ENCODE data around the gene CNOT10.

CNOT10 gene

GRCh38 chr3:32817558-32818228, 132.7 kb downstream of the CNOT10 start, which contains the start of gene TRIM71:
TSS of gene TRIM71 (plus strand) at chr3:32817997. CDS start at chr3:32818081, 84 bp downstream.
- no peak for DNase-seq (ENCODE audit: low read depth)
- TF ChIP-seq CTCF (IDR thresholded peaks at IDR 0.05; ENCODE audit: low read depth, low read length, missing control alignments), result no peak
- H3K4me3 ChIP-seq (ENCODE audit: low read depth, low read length), result peak within 1 kb of the TSS; percentile 33

- no peak overlapping the region for H3K4me3 ChIP-seq (ENCODE audit: low read depth, low read length)
- no peak for TF ChIP-seq CTCF (IDR thresholded peaks at IDR 0.05; ENCODE audit: low read depth, low read length, missing control alignments)
- no peak for DNase-seq (ENCODE audit: low read depth)
Observed at GRCh38 chr3:32818229-32818969, 133.4 kb downstream of the CNOT10 start.

GRCh38 chr3:32818970-32819511, 134.1 kb downstream of the CNOT10 start:
- no peak for DNase-seq (ENCODE audit: low read depth)
- no peak overlapping the region for H3K4me3 ChIP-seq (ENCODE audit: low read depth, low read length)
- no peak for TF ChIP-seq CTCF (IDR thresholded peaks at IDR 0.05; ENCODE audit: low read depth, low read length, missing control alignments)

DNA sequence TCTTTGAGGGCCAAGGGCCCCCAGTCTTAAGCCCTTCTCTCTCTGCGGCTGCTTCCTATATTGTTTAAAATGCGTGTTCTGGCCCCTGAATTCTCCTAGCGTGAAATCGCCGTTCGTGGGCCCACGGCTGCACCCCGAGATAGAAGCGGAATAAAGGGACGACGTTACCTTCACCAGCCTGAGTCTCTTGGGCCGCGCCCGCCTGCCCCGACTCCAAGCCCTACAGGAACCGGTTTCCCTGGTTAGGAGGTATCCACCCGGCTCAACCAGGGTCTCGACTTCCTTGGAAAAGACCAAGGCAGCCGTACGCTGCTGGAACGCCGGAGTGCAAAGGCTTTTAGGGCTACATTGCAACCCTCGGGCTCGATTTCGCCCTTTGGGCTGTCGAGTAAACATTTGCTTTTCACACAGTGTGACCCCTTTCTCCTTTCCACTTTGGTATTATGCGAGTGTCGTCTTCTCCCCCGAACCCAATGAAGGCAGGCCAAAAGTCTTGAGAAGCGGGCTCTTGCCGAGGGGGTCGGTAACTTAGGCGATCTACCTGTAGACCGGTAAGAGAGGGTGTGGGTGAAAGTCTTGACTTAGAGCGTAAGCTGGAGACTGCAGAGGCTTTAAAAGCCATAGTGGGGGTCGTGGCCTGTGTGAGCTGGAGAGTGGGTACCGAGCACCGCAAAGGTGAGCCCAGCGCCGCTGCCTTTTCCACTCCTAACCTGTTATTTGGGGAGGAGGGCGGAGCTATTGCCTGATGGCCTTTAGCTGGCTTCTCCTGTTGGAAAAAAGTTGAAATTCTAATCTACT, 134.8 kb downstream of the CNOT10 start:
- DNase-seq (ENCODE audit: low read depth), result no peak
- no peak overlapping the region for H3K4me3 ChIP-seq (ENCODE audit: low read depth, low read length)
- no peak for TF ChIP-seq CTCF (IDR thresholded peaks at IDR 0.05; ENCODE audit: low read depth, low read length, missing control alignments)

GRCh38 chr3:32820430-32820829, 135.4 kb downstream of the CNOT10 start:
- DNase-seq (ENCODE audit: low read depth), result no peak
- H3K4me3 ChIP-seq (ENCODE audit: low read depth, low read length), result no peak overlapping the region
- TF ChIP-seq CTCF (IDR thresholded peaks at IDR 0.05; ENCODE audit: low read depth, low read length, missing control alignments), result no peak

DNA sequence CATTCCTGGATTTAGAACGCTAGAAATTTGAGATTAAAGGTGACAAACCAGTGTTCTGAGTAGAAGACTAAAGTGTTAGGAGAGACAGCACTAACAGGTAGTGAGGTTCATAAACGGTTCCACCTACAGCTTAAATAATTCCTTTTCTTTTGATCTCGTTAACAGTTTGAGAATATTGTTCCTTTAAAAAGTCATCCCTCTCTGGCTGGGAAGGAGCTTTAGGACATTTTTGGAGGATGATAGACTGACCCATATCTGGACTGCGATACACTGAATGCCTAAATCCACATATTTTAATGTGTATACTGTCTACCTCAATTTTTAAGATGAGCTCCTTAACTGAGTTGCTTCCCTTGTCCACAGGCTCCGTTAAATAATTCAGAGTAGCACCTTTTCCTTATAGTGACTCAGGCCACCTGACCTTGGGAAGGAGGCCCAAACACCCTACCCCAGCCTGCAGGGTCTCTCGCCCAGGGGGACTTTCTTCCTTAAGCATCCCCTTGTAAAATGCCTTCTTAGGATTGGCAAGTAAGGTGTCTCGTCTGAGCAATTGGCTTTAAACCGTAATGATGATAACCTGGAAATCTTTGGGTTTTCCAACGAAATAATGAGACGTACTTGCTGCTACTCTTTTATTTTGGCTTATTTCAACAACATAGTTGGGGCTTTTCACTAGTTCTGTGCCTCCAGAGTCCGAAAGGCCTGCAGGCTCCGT, 136.1 kb downstream of the CNOT10 start:
- DNase-seq (ENCODE audit: low read depth), result no peak
- no peak for TF ChIP-seq CTCF (IDR thresholded peaks at IDR 0.05; ENCODE audit: low read depth, low read length, missing control alignments)
- no peak overlapping the region for H3K4me3 ChIP-seq (ENCODE audit: low read depth, low read length)
